PFSK-1 (cell line): ENCODE data around the gene TRIP10.

ENCODE experiments used
- FOXP2 ChIP-seq: optimal IDR thresholded peaks from 2 replicates; pipeline ENCODE3; 2011; ENCODE audit warnings: borderline replicate concordance, control low read depth, inconsistent platforms; ENCODE audit not compliant: insufficient read depth; ENCODE audit errors: extremely low read length, extremely low read depth
- POLR2AphosphoS5 ChIP-seq: IDR thresholded peaks from 2 replicates; pipeline ENCODE4 v1.6.1; 2012; ENCODE audit warnings: low read depth, mild to moderate bottlenecking, control low read depth, low read length, moderate library complexity
- SIN3A ChIP-seq: IDR thresholded peaks from 2 replicates; pipeline ENCODE4 v1.6.1; 2012; ENCODE audit warnings: mild to moderate bottlenecking, low read length, moderate library complexity, borderline replicate concordance; ENCODE audit not compliant: insufficient read depth
- TAF1 ChIP-seq: IDR thresholded peaks from 2 replicates; pipeline ENCODE4 v1.6.1; 2012; ENCODE audit warnings: low read length, control low read depth, borderline replicate concordance; ENCODE audit not compliant: insufficient read depth
- TF ChIP-seq, protein P1 (sequence below), 2 experiments: IDR thresholded peaks; 2 replicates each; pipeline versions ENCODE4 v1.6.1 to v1.8.0; 2011 to 2012; ENCODE audit warnings: low read depth in 2 of 2, low read length in 2 of 2, control low read depth in 1 of 2, inconsistent platforms in 1 of 2, mild to moderate bottlenecking in 1 of 2, moderate library complexity in 1 of 2; ENCODE audit not compliant: insufficient read depth in 1 of 2

DNA sequence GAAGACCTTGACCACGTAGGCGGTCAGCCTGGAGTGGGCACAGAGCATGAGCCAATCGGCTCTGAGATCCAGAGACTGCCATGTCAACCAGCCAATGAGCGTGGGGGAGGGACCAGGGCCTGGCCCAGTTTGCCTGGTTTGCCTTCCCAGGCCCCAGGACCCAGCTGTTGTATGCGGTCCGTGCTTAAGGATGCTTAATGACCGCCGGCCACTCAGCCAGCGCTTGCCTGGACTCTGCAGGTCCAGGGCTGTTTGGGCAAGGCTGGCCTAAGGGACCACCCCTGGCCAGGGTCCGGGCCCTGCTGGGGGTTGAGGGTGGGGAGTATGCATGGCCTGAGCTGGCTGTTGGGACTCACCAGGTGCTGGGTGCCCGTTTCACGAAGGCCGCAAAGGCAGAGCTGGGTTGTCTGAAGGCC lies 46.4 kb upstream of the TRIP10 start:
- no peak for TF ChIP-seq SIN3A
- no peak for TF ChIP-seq POLR2AphosphoS5
- TF ChIP-seq TAF1: no peak
- TF ChIP-seq, protein P1, sequence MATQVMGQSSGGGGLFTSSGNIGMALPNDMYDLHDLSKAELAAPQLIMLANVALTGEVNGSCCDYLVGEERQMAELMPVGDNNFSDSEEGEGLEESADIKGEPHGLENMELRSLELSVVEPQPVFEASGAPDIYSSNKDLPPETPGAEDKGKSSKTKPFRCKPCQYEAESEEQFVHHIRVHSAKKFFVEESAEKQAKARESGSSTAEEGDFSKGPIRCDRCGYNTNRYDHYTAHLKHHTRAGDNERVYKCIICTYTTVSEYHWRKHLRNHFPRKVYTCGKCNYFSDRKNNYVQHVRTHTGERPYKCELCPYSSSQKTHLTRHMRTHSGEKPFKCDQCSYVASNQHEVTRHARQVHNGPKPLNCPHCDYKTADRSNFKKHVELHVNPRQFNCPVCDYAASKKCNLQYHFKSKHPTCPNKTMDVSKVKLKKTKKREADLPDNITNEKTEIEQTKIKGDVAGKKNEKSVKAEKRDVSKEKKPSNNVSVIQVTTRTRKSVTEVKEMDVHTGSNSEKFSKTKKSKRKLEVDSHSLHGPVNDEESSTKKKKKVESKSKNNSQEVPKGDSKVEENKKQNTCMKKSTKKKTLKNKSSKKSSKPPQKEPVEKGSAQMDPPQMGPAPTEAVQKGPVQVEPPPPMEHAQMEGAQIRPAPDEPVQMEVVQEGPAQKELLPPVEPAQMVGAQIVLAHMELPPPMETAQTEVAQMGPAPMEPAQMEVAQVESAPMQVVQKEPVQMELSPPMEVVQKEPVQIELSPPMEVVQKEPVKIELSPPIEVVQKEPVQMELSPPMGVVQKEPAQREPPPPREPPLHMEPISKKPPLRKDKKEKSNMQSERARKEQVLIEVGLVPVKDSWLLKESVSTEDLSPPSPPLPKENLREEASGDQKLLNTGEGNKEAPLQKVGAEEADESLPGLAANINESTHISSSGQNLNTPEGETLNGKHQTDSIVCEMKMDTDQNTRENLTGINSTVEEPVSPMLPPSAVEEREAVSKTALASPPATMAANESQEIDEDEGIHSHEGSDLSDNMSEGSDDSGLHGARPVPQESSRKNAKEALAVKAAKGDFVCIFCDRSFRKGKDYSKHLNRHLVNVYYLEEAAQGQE (IDR thresholded peaks at IDR 0.05; ENCODE audit: insufficient read depth in 1 of 2, low read depth in 2 of 2, low read length in 2 of 2): no peak
- TF ChIP-seq FOXP2: no peak
